Fibroblast of gingiva (primary cell): ENCODE data around the gene DBH.

ENCODE experiments used
- DNase-seq: peaks from one replicate; pipeline ENCODE4 v3.0.0-alpha.2; 2011; ENCODE audit warnings: low read depth

Gene DBH

GRCh38 chr9:133635533-133636531 lies at the start of gene DBH:
Gene DBH (plus strand): TSS chr9:133636363. CDS start chr9:133636372, 9 bp downstream.
- DNase-seq, result no peak

- DNase-seq, result no peak
These were observed 49.1 kb upstream of the DBH start for GRCh38 chr9:133587051-133587450.

- no peak for DNase-seq
These were observed 48.7 kb upstream of the DBH start for GRCh38 chr9:133587466-133587865.

- DNase-seq, result no peak
These were observed 46.5 kb upstream of the DBH start for GRCh38 chr9:133589454-133590227.

- no peak for DNase-seq
These were observed 45.8 kb upstream of the DBH start for GRCh38 chr9:133590231-133590855.

DNA sequence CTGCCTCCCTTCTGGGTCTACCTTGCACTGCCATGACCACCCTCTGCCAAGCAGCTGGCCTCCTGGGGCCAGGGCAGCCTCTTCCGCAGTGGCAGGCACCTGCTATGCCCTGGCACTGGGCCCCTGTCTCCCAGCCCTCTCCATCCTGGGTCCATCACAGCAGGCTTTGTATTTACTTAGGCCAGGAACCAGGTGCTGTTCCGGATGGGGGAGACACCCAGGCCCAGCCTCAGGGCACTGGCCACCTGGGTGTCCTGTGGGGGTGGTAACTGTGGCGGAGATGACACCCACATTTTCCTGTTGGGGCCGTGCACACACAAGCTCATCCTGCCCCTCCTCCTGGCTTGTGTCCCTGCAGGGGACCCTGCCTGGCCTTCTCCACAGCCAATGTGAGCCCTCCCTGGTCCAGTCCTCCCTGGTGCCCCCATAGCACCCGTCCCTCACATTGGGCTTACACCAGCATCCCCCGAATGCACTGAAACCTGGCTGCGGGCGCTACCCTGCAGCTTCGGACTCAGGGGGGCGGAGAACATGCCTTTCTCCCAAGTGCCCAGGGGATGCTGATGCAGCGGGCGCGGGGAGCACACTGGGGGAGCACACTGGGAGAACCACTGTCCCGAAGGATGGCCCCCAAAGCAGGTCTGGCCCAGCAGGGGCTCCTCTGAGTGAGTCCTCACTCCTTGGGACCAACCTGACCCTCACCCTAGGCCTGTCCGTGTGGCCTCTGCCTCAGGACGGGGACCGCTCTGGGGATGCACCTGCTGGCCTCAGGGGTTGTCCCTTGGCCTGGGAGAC lies 44.9 kb upstream of the DBH start:
- no peak for DNase-seq

GRCh38 chr9:133591985-133592384 lies 44.2 kb upstream of the DBH start:
- DNase-seq, result no peak

- no peak for DNase-seq
These were observed 43.3 kb upstream of the DBH start for GRCh38 chr9:133592731-133593409.

DNA sequence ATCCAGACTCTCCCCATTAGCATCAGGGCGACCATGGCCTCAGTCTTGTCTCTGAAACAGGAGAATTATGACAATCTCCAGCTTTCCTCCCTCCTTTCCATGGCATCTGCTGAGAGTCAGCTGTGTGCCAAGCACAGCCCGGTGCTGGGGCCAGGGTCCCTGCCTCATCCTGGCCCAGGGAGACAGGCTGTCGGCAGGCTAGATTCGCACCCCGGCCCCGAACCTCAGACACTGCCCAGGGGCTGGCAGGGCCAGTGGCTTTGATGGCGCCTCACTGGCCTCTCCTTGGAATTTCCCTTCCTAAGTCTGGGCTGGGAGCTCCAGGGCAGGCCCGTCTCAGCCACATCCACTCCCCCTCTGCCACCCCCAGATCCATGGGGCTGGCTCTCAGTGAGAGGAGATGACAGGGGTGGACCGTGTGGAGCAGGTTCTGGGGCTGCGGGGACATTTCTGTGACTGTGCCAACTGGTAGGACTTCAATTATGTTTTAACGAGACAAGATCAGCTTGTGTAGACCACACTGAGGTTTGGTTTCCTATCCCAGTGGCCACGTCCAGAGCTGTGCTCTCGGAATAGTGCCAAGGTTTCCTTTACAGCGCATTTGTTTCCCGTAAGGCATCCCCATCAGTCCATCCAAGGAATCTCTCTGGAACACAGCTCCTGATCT lies 42.4 kb upstream of the DBH start:
- no peak for DNase-seq

DNA sequence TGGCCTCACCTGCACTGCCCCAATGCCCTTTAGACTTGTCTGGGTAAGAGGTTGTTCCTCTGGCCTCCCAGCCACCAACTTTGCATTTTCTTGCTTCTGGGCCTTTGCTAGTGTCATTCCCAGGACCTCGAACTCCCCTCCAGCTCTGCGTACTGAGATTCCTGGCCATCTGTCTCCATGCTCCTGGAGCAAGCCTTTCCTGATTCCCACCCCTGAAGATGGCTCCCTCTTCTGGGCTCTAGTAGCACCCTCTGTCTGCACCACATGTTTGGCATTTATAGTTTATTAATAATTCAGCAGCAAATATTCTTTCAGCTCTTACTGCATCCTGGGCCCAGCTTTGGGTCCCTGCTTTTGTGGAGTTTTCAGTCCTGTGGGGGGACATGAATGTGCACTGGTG lies 41.9 kb upstream of the DBH start:
- no peak for DNase-seq

GRCh38 chr9:133595910-133596309 lies 40.3 kb upstream of the DBH start:
- DNase-seq, result no peak

DNA sequence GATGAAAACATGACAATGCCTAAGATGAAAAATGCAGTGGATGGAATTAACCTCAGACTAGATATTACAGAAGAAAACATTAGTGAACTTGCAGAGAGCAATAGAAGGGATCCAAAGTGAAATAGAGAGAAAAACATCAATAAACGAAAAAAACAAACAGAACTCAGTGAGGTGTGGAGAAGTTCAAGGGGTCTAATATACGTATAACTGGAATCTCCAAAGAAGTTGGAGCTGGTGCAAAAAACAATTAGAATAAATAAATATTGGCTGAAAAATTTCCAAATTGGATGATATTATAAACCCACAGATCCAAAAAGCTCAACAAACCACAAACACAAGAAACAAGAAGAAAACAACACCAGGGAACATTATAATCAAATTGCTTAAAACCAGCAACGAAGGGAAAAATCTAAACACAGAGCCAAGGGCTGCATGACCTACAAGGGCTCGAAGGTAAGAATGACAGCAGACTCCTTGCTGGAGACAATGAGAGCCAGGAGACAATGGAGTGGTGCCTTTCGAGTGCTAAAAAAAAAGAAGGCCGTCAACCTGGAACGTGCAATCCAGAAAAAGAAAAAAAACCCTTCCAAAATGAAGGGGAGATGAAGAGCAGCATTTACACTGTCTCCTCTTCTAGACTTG lies 38.7 kb upstream of the DBH start:
- no peak for DNase-seq

DNA sequence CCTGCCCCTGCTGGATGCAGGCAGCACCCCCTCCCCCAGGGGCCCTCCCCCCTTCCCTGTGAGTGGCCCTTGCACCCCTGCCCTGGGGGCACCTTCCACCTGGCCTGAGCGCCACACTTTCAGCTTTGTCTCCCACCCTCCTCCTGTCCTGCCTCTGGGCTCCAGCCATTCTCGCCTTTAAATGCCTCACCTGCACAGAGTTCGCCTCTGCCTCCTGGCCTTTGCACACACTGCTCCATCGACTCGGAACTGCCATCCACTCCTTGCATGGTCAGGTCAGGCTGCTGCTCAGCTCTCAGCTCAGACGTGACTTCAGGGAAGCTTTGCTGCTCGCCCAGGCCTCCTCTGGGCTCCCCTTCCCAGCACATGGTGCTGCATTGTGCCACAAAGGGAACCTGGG lies 37.2 kb upstream of the DBH start:
- no peak for DNase-seq

- no peak for DNase-seq
These were observed 36.5 kb upstream of the DBH start for GRCh38 chr9:133599470-133600173.

- no peak for DNase-seq
These were observed 35.4 kb upstream of the DBH start for GRCh38 chr9:133600739-133601138.

DNA sequence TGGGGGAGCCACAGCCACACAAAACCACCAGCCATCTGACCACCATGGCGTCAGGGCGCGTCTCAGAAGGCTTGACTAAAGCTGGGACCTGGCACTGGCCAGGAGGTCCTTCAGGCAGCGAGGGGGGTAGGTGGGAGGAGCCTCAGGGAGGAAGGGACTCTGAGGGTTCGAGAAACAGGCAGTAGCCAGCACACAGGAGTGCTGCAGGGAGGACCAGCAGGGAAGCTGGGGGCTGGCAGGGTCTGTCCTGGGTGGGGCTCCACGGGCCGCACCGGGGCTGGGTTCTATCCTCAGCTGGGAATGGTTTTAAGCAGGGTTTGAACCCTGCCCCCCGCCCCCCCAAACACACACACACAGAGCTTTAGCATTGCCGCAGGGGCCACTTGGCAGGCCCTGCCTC lies 34.4 kb upstream of the DBH start:
- DNase-seq, result no peak

DNA sequence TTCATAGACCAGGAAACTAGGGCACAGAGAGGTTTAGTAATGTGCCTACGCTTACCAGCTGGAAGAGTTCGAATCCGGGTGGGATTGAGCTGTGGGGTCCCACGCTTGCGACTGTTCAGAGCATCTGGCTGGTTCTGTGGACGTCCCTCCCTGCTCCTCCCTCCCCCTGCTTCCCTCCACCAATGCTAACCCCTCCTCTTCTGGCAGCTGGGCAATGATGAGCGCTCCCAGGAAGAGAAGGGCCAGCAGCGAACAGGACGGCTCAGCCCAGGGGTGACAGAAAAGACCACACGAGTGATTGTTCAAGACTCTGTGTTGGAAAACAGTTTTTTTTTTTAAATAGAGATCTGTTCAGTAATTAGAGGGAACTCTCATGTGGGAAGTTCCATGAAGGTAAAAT lies 33.9 kb upstream of the DBH start:
- no peak for DNase-seq

GRCh38 chr9:133603135-133603927 lies 32.8 kb upstream of the DBH start:
- DNase-seq, result no peak

DNA sequence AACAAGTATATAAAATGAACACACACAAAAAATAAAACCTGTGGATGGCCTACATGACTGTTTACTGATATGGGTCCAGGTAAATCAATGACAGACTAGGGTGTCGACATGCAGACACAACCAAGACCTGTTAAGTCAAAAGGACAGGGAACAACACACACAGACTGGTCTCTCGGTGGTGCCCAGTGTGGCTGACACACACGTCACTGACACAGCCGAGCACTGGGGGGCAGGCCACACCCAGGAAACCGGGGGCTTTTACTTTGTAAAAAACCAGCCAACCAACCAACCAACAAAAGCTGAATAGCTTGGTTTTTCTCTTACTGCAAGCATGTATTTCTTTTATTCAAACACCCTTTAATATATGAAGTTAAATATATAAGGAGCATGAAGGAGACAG lies 31.9 kb upstream of the DBH start:
- DNase-seq, result no peak
